ENCODE measurements around the gene RHCE. TPM values are rescaled to one million over a fixed set of nuclear protein-coding genes. Genes with fewer than 3 reads are reported as not detected.
"Not testable (repeated sequence)": the region's sequence is repeated elsewhere in the genome, so short reads cannot be mapped to it uniquely, and the experiment has no call there.

Gene RHCE
- total and polyA plus RNA-seq, 2 experiments from 2014 or later, result 0.80 to 8.8 TPM

GRCh38 chr1:25409641-25410427 lies 10.8 kb downstream of the RHCE start:
- not testable (repeated sequence) for H3K9me2 ChIP-seq (replicated peaks; ENCODE audit: insufficient read depth); H3K27me3 ChIP-seq; H3K4me2 ChIP-seq; H3K79me2 ChIP-seq; H3K9me3 ChIP-seq (ENCODE audit: low read depth); H3K4me3 ChIP-seq; H2AFZ ChIP-seq; H4K20me1 ChIP-seq (ENCODE audit: insufficient read depth, poor library complexity, severe bottlenecking); DNase-seq (ENCODE audit: low spot score); H3K27ac ChIP-seq; H3K36me3 ChIP-seq (replicated peaks; ENCODE audit: insufficient read depth, low read depth); H3K4me1 ChIP-seq (ENCODE audit: insufficient read depth)
- 83% methylated on average over 10 of the region's 10 CpGs for WGBS (ENCODE audit: low lambda C conversion rate, missing lambda C conversion rate)

- H4K20me1 ChIP-seq (ENCODE audit: insufficient read depth, poor library complexity, severe bottlenecking); H3K9me3 ChIP-seq (ENCODE audit: low read depth); H3K27ac ChIP-seq; H3K27me3 ChIP-seq; H2AFZ ChIP-seq; H3K79me2 ChIP-seq; H3K9me2 ChIP-seq (replicated peaks; ENCODE audit: insufficient read depth); H3K4me3 ChIP-seq; H3K4me1 ChIP-seq (ENCODE audit: insufficient read depth); H3K36me3 ChIP-seq (replicated peaks; ENCODE audit: insufficient read depth, low read depth); H3K4me2 ChIP-seq; DNase-seq (ENCODE audit: low spot score): not testable (repeated sequence)
- 72% methylated on average over 11 of the region's 12 CpGs for WGBS (ENCODE audit: low lambda C conversion rate, missing lambda C conversion rate)
These were observed 14.8 kb downstream of the RHCE start for GRCh38 chr1:25405731-25406305.

GRCh38 chr1:25402947-25403803 lies 17.4 kb downstream of the RHCE start:
- not testable (repeated sequence) for H4K20me1 ChIP-seq (ENCODE audit: insufficient read depth, poor library complexity, severe bottlenecking); H3K4me1 ChIP-seq (ENCODE audit: insufficient read depth); DNase-seq (ENCODE audit: low spot score); H3K4me2 ChIP-seq; H2AFZ ChIP-seq; H3K9me2 ChIP-seq (replicated peaks; ENCODE audit: insufficient read depth); H3K36me3 ChIP-seq (replicated peaks; ENCODE audit: insufficient read depth, low read depth); H3K27ac ChIP-seq; H3K9me3 ChIP-seq (ENCODE audit: low read depth); H3K79me2 ChIP-seq; H3K27me3 ChIP-seq; H3K4me3 ChIP-seq
- 40% methylated on average over 7 of the region's 8 CpGs for WGBS (ENCODE audit: low lambda C conversion rate, missing lambda C conversion rate)
- peak; percentile 37 for TF ChIP-seq CTCF (IDR thresholded peaks at IDR 0.05; ENCODE audit: poor library complexity)

GRCh38 chr1:25398079-25398478 lies 22.5 kb downstream of the RHCE start:
- H3K4me2 ChIP-seq; H3K4me3 ChIP-seq; DNase-seq (ENCODE audit: low spot score); H3K9me3 ChIP-seq (ENCODE audit: low read depth); H3K79me2 ChIP-seq; H3K27ac ChIP-seq; H3K36me3 ChIP-seq (replicated peaks; ENCODE audit: insufficient read depth, low read depth); H3K4me1 ChIP-seq (ENCODE audit: insufficient read depth); H3K9me2 ChIP-seq (replicated peaks; ENCODE audit: insufficient read depth); H2AFZ ChIP-seq; H3K27me3 ChIP-seq; H4K20me1 ChIP-seq (ENCODE audit: insufficient read depth, poor library complexity, severe bottlenecking): not testable (repeated sequence)
- no CpG with 5 or more reads among the region's 2 CpGs for WGBS (ENCODE audit: low lambda C conversion rate, missing lambda C conversion rate)

GRCh38 chr1:25397549-25397948 lies 23.1 kb downstream of the RHCE start:
- not testable (repeated sequence) for H3K9me3 ChIP-seq (ENCODE audit: low read depth); H3K36me3 ChIP-seq (replicated peaks; ENCODE audit: insufficient read depth, low read depth); H3K27me3 ChIP-seq; DNase-seq (ENCODE audit: low spot score); H3K4me3 ChIP-seq; H2AFZ ChIP-seq; H3K4me1 ChIP-seq (ENCODE audit: insufficient read depth); H3K27ac ChIP-seq; H3K4me2 ChIP-seq; H4K20me1 ChIP-seq (ENCODE audit: insufficient read depth, poor library complexity, severe bottlenecking); H3K79me2 ChIP-seq; H3K9me2 ChIP-seq (replicated peaks; ENCODE audit: insufficient read depth)
- 92% methylated on average over 2 of the region's 10 CpGs for WGBS (ENCODE audit: low lambda C conversion rate, missing lambda C conversion rate)
